Stimulated activated CD4-positive, alpha-beta T cell treated with anti-CD3 and anti-CD28 coated beads, Interleukin-4, amount 100 ng/mL, for 4 hours (primary cell): Measurements from ENCODE around the gene GARIN5B.
"Not testable (repeated sequence)": the region's sequence is repeated elsewhere in the genome, so short reads cannot be mapped to it uniquely, and the experiment has no call there.

Experiments
- DNase-seq, 2 experiments: peaks; one replicate each; pipeline ENCODE4 v3.0.0-alpha.2; 2020

GARIN5B gene

DNA sequence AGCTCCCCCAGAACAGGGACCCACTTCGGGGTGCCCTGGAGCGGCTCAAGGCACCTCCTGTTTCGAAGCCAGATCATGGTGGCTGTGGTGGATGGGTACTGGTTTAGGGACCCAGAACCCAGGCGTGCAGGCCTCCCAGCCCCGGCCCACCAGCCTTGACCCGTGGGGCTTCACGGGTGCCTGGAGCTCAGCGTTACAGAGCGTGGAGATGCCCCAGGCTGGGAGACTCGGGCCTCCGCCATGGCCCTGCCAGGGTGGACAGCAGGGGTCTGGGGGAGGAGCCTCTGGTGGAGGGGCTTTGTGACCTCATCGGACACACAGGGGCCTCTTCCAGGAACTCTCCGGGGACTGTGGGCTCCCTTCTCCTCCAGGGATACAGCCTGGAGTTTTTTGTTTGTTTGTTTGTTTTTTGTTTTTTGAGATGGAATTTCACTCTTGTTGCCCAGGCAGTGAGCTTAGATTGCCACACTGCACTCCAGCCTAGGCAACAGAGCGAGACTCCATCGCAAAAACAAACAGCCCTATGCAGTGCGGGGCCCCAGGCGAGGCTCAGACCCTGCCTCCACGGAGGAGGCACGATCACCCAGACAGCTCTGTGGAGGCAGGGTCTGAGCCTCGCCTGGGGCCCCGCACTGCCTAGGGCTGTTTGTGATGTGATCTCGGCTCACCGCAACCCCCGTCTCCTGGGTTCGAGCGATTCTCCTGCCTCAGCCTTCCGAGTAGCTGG lies at the start of gene GARIN5B:
GARIN5B (minus strand) TSS at position 271 of the 727 bp plus-strand sequence; CDS start at position 77, 194 bp downstream.
- no peak for DNase-seq

DNA sequence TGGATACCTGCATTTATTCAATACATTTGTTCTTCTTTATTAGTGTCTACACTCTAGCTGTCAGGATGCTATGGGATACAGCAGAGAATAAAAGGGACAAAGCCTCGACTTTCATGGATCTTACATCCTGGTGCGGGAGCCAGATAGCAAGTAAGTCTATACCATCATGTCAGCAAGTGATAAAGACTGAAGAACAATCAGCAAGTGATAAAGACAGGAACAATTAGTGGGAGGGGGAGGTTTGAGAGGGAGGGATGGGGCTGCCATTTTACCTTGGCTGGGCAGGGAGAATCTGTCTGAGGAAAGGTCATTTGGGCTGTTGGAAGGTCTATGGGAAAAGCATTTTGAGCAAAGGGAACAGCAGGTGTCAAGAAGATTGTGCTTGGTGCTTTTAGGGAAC lies 47.1 kb upstream of the GARIN5B start:
- DNase-seq: no peak

DNA sequence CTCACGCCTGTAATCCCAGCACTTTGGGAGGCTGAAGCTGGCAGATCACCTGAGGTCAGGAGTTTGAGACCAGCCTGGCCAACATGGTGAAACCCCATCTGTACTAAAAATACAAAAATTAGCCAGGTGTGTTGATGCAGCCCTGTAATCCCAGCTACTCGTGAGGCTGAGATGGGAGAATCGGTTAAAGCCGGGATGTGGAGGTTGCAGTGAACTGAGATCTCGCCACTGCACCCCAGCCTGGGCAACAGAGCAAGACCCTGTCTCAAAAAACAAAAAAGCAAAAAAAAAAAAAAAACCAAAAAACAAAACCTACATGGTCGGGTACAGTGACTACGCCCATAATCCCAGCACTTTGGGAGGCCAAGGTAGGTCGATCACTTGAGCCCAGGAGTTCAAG lies 46.1 kb upstream of the GARIN5B start:
- not testable (repeated sequence) for DNase-seq

DNA sequence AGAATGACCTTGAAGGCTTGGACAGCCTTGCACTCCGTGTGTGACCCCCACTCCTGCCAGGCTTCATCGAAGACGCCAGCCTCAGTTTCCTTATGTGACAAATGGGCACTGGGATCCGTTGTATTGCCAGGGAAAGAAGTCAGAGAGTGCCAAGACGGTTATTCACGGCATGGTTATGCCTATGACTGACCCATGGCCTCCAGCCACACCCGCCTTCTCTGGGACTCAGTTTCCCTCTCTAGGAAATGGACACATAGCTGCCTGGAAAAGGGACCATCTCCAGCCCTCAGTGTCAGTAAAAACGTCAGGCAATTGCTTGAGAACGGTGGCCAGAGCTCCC lies 45.4 kb upstream of the GARIN5B start:
- no peak for DNase-seq

DNA sequence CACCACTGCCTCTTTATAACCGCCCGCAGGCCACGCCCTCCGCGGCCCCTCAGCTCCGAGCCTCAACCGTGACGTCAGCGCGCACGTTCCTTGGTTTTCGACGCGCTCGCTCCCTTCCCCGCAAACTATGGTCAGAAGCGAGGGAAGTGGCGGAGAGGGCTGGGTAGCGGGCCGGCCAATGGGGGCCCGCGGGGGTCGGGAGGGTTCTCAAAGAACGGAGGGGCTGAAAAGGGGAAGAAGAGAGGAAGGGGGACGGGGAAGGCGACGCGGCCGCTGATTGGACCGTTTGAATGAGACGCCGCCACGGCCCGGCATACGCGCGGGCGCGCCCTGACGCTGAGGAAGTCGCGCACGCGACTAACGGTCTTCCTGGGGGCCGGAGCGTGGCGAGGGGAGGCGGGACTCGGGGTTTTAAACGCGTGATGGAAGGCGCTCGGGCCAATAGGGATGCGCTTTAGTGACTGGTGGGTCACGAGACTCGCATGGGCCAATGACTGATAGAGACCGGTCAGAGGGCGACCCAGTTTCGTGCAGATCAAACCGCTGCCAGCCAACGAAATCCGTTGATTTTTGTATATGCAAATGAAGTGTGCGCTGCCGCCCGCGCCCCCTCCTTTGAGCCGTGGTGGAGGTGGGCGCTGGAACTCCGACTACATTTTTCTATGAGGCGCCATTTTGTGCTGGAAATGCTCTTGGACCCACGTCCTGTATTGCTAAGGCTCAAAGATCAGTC lies 44.9 kb upstream of the GARIN5B start:
- peak; percentile 94 to 97 for DNase-seq

DNA sequence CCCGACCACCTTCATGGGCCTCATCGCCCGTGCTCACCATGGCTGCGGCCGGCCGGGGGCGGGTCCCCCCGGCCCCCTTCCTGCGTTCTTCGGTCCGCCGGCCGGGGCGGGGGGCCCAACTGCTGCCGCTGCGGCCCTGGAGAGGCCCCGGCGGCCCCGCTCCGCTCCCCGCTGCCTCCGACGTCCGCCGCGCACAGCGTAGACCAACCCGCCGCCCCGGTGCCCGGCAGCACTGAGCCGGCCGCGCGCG lies 44.4 kb upstream of the GARIN5B start, which contains the start of gene UBE2S:
UBE2S (minus strand) TSS at position 239 of the 250 bp plus-strand sequence; CDS start at position 40, 199 bp downstream.
- not testable (repeated sequence) for DNase-seq

DNA sequence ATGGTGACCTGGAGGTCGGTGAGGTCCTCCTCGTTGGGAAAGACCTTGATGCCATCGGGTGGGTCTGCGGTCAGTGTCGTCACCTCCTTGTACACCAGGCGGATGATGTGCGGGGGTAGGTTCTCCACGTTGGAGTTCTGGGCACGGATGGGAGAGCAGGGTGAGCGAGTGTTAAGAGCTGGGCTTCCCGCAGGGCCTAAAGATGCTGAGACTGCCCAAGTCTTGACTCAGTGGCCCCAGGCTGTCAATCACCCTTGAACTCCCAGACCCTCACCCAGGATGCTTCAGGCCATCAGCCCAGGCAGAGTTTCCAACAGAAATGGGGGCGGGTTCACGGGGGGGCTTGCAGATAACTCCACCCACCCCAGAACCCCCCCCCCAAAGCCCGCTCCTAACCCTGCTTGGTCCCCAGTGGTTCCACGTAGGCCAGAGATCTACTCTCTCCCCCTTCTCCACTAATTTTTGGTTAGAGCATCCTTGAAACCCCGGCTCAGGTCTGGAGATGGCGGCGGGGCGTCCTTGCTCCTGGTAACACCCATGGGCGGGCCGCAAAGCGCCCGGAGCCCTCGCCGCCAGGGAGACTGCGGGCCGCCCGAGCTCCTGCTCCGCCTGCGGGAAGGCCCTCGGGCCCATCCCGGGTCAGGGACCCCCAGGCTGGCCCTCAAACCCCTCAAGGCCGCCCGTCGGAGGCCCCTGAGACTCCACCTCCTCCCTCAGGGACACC lies 43.9 kb upstream of the GARIN5B start:
- DNase-seq: no peak

DNA sequence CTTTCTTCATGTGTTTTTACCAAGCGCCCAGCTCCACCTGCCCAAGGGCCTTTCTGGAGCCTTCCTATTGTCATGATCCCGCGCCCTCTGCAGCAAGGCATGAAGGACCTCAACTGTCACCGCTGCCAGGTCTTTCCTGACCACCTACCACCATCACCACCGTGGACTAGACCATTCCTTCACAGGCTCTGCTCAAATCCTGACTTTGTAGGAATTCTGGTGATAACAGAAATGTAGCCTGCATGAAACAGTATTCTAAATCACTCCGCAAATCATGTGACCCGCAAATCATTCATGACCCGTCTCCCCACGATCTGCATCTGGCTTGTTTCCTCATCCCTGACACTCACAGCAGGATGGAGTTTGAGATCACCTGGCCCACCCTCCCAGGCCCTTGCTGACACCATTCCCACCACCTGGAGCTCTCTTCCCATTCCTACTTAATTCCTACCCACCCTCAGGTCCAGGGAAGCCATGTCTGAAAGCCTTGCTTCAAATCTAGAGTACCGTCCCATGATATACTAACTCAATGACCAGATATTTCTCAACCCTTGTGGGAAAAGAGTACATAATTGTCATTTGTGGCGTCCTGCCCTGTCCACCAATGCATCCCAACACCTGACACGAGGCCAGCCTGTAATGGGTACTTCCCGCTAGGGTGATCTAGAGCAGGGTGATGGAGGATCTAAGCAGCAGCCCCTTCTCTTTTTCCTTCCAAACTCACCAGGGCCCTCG lies 43.2 kb upstream of the GARIN5B start:
- DNase-seq: no peak

DNA sequence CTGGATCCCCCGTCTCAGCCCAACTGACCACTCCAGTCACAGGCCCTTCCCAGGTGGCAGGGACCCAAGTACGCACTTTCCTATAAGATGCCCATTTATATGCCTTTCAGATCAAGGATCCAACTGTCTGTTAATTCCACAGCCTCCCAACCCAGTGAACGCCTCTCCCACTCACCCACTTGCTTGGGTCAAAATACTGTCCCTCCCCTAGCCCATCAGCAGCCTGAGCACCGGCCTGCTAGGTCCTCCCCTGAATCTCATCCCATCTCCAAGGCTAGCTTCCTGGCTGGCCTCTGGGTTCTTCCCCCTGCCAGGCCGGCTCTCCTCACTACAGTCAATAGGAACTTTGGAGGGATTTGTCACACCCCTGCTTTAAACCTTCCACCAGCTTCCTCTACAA lies 42.6 kb upstream of the GARIN5B start:
- no peak for DNase-seq

DNA sequence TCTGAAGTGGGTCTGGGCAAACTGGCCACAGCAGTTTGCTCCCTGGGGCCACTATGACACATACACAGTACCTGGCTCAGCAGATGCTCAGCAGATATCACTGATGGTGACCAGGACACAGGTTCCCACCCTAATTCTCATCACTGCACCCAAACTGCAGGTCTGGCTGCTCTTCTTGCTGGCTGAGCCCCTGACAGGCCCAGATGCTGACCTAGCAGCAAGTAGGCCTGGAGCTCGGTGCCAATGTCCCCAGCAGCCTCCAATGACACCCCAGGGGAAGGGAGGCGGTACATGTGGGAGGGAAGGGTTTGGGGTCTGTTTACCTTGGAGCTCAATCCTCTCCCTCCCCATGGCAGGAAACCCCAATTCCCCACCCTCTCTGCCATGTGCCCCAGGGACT lies 39.4 kb upstream of the GARIN5B start:
- DNase-seq: no peak

DNA sequence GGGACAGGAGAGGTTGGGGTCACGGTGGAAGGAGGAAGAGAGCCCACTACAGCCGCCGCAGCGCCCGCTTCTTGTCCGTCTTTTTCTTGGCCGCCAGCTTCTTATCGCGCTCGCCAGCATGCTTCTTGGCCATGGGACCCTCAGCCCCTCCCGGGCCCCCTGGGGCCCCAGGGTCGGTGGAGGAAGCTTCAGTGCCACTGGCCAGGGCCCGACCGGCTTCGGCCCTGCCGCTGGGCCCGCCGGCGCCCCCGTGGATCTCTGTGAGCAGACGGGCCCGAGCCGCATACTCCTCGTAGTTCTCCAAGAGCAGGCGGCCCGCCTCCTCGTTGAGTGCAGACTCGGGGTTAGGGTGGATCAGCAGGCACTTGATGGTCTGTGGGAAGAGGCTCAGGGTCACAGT lies 38.3 kb upstream of the GARIN5B start:
- DNase-seq: not testable (repeated sequence)

DNA sequence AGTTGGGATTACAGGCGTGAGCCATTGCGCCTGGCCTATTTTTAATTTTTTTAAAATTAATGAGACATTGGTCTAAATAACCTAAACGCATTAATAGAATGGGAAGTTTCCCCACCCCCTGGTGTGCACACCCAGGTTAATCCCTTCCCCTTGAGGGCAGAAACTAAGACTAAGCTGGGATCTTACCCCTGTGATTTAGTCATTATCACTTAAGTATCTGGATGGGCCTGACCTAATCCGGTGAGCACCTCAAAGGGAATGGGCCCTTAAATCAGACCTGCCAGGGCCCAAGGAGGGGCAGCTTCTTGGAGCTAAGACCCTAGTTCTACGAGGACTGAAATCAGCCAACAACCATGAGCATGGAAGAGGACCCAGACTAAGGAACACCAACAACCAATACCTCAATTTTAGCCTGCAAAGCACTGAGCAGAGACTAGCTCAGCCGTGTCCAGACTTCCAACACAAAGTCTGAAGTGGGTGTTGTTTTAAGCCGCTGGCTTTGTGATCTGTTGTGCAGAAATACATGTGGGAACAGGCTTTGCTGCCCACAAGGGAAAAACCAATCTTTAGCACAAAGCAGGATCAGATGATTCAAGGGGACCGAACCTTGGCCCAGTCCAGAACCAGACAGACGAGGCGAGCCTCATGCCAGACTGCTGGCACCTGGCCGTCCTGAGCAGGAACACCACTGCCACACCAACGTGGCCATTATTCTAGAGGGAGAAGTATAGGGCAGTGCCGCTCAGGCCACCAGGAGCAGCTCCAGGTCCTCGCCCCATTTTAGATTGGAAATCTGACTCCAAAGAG lies 37.4 kb upstream of the GARIN5B start:
- no peak for DNase-seq

DNA sequence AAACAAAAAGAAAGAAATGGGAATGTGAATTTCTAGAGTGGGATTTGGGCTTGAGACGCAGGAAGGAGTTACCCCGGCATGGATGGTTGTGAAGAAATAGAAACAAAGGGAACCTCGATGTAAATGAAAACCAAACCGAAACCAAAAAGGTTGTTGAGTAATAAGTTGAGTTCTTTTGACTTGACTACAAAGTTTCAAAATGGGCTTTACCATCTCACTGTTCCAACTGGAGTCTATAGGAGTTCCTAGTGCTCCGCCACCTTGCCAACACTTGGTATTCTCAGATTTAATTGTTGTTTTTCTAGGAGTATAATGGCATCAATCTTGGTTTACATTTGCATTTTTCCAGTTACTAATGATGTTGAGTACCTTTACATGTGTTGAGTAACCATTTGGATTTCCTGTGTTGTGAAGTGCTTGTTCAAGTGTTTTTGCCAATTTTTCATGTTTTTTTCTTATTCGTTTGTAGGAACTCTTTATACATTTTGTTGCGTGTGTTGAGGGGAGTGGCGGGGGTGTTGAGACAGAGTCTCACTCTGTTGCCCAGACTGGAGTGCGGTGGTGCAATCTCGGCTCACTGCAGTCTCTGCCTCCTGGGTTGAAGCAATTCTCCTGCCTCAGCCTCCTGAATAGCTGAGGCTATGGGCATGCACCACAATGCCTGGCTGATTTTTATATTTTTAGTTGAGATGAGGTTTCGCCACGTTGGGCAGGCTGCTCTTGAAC lies 35.3 kb upstream of the GARIN5B start:
- no peak for DNase-seq

DNA sequence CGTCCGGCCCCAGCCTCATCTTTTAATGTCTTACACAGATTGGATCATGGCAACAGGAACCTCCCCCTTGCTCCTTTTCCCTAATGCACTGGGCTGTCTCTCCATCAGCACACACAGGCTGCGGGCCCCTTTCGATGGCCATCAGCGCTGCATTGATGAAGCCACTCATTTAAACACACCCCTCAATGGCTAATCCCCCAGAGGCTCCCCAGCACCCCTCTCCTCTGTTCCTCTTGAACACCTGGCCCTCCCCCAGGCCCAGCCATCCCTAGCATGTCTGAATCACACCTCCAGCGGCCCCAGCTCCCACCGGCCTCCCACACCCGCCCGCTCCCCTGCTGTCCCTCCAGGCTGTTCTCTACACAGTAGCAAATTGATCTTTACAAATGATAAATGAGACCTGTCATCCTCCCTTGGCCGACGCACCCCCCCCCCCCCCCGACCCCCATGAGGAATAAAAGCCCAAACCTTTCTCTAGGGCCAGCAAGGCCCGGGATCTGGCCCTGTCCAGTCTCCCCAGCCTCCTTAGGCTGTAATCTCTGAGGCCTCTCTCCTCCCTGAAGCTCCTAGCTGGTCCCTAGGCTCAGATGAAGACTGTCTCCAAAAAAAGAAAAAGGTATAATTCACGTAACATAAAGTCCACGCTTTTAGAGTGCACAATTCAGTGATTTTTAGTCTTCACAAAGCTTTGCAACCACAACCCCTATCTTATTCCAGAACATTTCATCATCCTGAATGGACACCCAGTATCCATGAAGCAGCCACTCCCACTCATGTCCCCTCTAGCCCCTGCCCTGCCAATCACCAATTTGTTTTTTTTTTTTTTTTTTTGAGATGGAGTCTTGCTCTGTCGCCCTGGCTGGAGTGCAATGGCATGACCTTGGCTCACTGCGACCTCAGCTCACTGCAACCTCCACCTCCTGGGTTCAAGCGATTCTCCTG lies 30.0 kb upstream of the GARIN5B start:
- DNase-seq: no peak

DNA sequence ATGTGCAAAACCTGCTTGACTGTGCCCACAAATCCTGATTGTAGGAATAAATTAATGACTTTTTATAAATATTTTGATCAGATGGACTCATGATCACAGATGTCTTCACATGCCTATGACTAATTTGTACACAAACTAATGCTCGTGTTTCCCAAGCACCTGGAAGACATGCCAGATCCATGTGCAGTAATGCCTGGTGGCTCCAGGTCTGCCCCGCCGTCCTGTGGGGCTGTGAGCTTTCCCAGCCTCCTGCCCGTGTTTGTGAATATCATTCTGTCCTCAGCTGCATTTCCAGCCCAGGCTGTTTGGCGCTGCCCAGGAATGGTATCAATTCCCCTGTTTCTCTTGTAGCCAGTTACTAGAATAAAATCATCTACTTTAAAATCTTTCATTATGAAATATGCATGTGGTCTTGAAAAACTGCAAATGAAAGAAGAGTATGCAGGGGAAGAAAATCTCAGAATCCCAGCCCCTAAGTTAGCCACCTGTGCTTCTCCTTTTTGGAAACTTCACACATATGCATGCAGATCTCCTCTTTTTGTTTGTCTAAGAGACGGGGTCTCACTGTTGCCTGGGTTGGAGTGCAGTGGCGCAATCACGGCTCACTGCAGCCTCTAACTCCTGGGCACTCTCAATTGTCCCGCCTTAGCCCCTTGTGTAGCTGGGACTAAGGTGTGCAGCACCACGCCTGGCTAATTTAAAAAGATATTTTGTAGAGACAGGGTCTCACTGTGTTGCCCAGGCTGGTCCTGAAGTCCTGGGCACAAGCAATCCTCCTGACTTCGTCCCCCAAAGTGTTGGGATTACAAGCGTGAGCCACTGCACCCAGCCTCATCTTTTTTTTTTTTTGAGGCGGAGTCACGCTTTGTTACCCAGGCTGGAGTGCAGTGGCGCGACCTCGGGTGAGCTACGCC lies 28.9 kb upstream of the GARIN5B start:
- no peak for DNase-seq

DNA sequence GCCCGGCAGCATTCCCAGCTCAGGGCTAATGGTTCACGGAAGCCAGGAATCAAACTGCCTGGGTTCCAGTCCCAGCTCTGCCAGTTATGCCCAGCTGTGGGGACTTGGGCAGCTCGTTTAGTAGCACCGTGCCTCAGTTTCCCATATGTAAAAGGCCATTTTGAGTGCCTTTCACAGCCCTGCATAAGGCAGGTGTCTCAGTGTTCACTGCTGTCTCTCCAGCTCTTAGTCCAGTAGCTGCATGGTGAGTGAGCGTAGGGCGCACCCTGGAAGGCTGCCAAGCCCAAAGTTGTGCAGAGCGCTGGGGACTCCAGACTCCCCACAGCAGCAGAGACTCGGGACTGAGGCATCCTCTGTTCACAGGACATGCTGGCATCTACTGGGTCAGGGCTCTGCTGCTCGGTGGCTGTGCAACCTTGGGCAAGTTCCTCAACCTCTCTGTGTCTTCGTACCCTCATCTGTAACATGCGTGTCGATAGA lies 28.2 kb upstream of the GARIN5B start:
- DNase-seq: no peak

DNA sequence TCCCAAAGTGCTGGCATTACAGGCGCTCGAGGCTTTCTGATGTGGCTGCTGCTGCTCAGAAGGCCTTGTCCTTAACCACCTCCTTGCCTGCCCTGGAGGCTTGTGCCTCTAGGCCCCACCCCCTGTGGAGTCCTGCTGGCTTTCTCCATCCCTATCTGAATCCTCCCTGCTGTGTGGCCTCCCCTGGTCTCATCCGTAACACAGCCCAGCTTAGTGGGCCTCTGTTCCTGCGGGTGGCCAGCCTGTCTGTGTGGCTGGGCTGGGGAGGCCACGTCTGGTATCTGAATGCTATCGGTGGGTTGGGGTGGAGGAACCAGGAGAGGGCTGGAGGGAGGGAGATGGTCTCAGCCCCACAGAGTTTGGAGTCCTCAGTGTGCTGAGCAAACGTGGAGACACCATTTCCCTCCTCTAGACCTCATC lies 27.4 kb upstream of the GARIN5B start:
- no peak for DNase-seq

DNA sequence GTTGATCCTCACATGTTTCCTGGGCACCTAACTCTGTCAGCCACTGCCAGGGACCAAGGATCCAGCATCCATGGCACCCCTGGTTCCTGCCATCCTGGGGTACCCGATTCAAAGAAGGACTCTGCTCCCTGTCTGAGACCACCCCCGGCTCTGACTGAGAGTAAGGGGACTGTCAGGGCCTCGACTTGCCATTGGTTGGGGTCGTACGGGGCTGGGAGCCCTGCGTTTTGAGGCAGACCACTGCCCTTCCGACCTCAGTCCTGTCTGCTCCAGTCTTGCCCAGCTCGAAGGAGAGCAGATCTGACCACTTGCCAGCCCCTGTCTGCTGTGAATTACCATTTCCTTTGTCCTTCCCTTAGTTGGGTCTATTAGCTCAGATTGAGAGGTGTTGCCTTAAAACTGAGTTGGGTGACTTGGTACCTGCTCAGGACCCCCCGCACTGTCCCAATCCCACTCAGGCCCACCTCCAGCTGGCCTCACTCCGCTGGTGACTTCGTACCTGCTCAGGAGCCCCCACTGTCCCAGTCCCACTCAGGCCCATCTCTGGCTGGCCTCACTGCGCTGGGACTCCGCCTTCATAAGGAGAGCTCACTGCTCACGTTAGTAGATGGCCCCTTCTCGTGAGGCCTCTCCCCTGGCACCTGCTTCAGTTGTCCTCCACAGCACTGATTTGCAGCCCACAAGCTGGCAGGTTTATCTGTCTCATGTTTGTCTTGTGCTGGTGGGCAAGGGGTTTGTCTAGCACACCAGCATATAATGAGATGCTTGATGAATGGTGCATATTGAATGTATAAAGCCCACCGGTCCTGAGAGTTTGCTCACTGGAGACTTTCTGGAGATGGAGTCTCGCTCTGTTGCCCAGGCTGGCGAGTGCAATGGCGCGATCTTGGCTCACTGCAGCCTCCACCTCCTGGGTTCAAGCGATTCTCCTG lies 26.6 kb upstream of the GARIN5B start:
- no peak for DNase-seq
